Upper lobe of right lung (tissue), 1 donor: ENCODE data around the gene BUD31. TPM values are rescaled to one million over a fixed set of nuclear protein-coding genes. Genes with fewer than 3 reads are reported as not detected.
"Not testable (repeated sequence)": the region's sequence is repeated elsewhere in the genome, so short reads cannot be mapped to it uniquely, and the experiment has no call there.

ENCODE experiments used
- ATAC-seq: fragments of 200-7000 bp; cut with Tn5 transposase; one replicate; pipeline ENCODE4 v1.9.1; 2020; ENCODE audit warnings: mild to moderate bottlenecking, moderate library complexity
- DNase-seq: peaks from one replicate; pipeline ENCODE4 v3.0.0-alpha.2; 2020
- H3K27ac ChIP-seq: fragments of 200-600 bp; one replicate; pipeline ENCODE4 v1.8.0; 2022
- H3K27me3 ChIP-seq: fragments of 200-600 bp; one replicate; pipeline ENCODE4 v1.8.0; 2022; ENCODE audit warnings: mild to moderate bottlenecking
- H3K36me3 ChIP-seq: fragments of 200-600 bp; one replicate; pipeline ENCODE4 v1.8.0; 2022
- H3K4me1 ChIP-seq: fragments of 200-600 bp; one replicate; pipeline ENCODE4 v1.8.0; 2022
- H3K4me3 ChIP-seq: fragments of 200-600 bp; one replicate; pipeline ENCODE4 v1.8.0; 2022; ENCODE audit warnings: mild to moderate bottlenecking
- H3K9me3 ChIP-seq: fragments of 200-600 bp; one replicate; pipeline ENCODE4 v1.8.0; 2022
- CTCF ChIP-seq: fragments of 200-600 bp; IDR thresholded peaks from one replicate; pipeline ENCODE4 v1.8.0; 2022; ENCODE audit warnings: antibody characterized with exemption
- intact Hi-C: fragments of 100-400 bp; cut with DNase I; formaldehyde crosslinking; loops from one replicate; pipeline ENCODE4 v1.11.0; 2022
- total RNA-seq: library from RNA; stranded (reverse); fragmentation: NEBNext Ultra II Directional; extraction: Animal tissue kit (Norgen Biotek cat#: 25700); gene quantifications from one replicate; pipeline ENCODE4 v1.2.1, GENCODE V29; 2021
- donor health status: DM: no; HTN: yes; CAD: no; lungs with severe emphysema.

The BUD31 gene
- total RNA-seq, 1 donor from 2014 or later, result 72.0 TPM

DNA sequence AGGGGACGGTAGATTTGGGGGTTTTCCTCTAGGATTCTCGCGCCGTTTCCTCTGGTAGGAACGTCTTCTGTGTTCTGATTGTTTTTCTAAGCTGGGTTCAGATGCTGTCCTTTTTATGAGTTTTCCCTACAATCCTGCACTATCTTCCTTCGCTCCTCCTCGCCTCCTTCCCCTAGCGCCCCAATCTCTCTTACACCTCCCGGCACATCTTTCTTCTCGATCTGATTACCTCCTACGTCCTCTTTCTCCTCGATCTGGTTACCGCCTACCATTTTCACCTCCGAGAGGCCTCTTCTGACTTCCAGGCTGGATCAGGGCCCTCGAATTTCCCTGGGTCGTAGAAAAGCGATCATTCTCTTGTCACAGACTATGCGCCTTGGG is 413 bp downstream of the BUD31 start:
- TF ChIP-seq CTCF, result no peak
- Histone ChIP-seq H3K4me1 (peaks cover 43% of the 10 kb centered on the region), H3K27ac (peak overlapping the region; percentile 99), H3K27me3 (no peaks in the 10 kb centered on the region), H3K36me3 (peaks cover 41% of the 10 kb centered on the region), H3K9me3 (no peaks in the 10 kb centered on the region), H3K4me3 (peak overlapping the region; percentile 100)
- no peak for ATAC-seq
- intact Hi-C loops, result no loop called here
- no peak for DNase-seq

DNA sequence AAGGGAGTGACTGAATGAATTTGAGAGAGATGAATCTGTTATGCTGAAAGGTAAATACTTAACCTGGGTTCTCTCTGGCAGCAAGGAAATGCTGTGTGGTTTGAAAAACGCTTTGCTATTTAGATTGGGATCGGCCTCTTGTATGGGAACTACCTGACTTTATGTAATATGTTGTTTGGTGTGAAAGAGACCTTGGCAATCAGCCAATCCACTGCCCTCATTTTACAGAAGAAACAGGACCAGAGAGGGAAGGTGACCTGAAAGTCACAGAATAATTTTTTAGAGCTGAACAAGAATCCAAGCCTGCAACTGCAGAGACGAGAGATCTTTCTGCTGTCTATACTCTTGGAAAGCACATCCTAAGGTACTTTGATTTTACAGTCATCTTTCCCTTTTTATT is 1.0 kb downstream of the BUD31 start:
- Histone ChIP-seq H3K36me3 (peaks cover 47% of the 10 kb centered on the region), H3K27ac (peak overlapping the region; percentile 99), H3K9me3 (no peaks in the 10 kb centered on the region), H3K4me3 (peak overlapping the region; percentile 100), H3K4me1 (peaks cover 36% of the 10 kb centered on the region), H3K27me3 (no peaks in the 10 kb centered on the region)
- no peak for TF ChIP-seq CTCF
- no peak for DNase-seq
- no peak for ATAC-seq
- intact Hi-C loops, result loop anchor here (10.0 kb wide), 1 partner anchor 45 kb away; no protein-coding TSS in a partner anchor

- intact Hi-C loops, result loop anchor here (10.0 kb wide), 1 partner anchor 46 kb away; no protein-coding TSS in a partner anchor
- H3K4me3 ChIP-seq, result no peak overlapping the region
- H3K27ac ChIP-seq, result no peak overlapping the region
- H3K4me1 ChIP-seq, result peaks cover 30% of the 10 kb centered on the region
- no peaks in the 10 kb centered on the region for H3K9me3 ChIP-seq
- DNase-seq (no peak), ATAC-seq (no peak)
- no peak for TF ChIP-seq CTCF
- H3K36me3 ChIP-seq, result peaks cover 56% of the 10 kb centered on the region
- no peaks in the 10 kb centered on the region for H3K27me3 ChIP-seq
Measured at GRCh38 chr7:99410635-99411034, 1.9 kb downstream of the BUD31 start.

DNA sequence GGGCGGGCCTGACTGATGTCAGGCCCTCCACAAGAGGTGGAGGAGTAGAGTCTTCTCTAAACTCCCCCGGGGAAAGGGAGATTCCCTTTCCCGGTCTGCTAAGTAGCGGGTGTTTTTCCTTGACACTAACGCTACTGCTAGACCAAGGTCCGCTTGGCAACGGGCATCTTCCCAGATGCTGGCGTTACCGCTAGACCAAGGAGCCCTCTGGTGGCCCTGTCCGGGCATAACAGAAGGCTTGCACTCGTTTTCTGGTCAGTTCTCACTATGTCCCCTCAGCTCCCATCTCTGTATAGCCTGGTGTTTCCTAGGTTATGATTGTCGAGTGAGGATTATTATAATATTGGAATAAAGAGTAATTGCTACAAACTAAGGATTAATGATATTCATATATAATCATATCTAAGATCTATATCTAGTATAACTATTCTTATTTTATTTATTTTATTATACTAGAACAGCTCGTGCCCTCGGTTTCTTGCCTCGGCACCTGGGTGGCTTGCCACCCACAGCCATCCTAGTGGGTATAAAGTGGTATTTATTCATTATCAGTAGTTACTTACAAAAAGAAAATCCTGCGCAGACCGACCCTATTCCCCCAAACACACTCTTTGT is 6.9 kb downstream of the BUD31 start:
- peaks cover 100% of the 10 kb centered on the region for H3K36me3 ChIP-seq
- intact Hi-C loops, result loop anchor here (10.0 kb wide), 1 partner anchor 51 kb away; no protein-coding TSS in a partner anchor
- H3K4me1 ChIP-seq, H3K27ac ChIP-seq, DNase-seq, H3K27me3 ChIP-seq, H3K4me3 ChIP-seq, ATAC-seq, H3K9me3 ChIP-seq: not testable (repeated sequence)
- TF ChIP-seq CTCF, result peak; percentile 68

DNA sequence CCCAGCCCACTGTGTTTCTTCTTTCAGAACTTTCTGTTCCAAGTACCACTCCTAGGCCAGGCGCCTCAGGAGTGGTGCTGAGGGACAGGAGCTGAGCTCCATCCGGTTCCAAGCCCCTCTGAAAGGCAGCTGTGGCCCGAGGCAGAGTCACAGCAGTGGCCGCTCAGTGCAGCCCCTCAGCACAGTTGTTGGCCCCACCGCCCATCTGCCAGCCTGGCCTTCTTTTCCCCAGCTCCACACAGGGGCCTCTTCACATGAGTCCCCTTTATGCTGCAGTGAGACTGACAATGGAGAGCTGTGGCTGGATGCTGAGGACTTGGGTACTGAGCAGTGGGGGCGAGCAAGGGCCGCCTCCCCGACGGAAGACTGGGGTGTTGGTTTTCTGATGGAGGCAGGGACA is 9.5 kb downstream of the BUD31 start:
- ATAC-seq (peak; percentile 8), DNase-seq (no peak)
- H3K36me3 ChIP-seq, result peaks cover 98% of the 10 kb centered on the region
- no peak overlapping the region for H3K4me3 ChIP-seq
- intact Hi-C loops, result loop anchor here (10.0 kb wide), 1 partner anchor 53 kb away; no protein-coding TSS in a partner anchor
- TF ChIP-seq CTCF, result no peak
- no peaks in the 10 kb centered on the region for H3K27me3 ChIP-seq
- no peaks in the 10 kb centered on the region for H3K4me1 ChIP-seq
- H3K9me3 ChIP-seq, result no peaks in the 10 kb centered on the region
- no peak overlapping the region for H3K27ac ChIP-seq
